Measurements from ENCODE around the gene DCBLD2.

DNA sequence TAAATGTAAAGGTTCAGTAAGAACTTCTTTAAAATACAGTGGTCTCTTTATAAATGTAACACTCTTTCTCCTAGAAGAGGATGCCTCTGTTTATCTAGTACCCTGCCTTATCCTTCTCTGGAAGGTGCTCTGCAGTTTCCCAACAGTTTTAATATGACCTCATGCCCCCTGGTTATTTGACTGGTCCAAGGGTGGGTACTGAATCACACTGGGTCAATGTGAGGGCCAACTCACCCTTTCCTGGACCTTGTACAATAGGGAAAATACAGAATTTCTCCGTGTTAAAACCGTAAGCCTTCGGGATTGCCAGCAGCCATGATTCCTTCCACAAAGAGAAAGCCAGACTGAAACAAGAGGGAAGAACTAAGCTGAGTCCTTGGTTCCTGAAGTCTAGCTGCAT lies 9.2 kb downstream of the DCBLD2 start:
- TF ChIP-seq, protein P1, sequence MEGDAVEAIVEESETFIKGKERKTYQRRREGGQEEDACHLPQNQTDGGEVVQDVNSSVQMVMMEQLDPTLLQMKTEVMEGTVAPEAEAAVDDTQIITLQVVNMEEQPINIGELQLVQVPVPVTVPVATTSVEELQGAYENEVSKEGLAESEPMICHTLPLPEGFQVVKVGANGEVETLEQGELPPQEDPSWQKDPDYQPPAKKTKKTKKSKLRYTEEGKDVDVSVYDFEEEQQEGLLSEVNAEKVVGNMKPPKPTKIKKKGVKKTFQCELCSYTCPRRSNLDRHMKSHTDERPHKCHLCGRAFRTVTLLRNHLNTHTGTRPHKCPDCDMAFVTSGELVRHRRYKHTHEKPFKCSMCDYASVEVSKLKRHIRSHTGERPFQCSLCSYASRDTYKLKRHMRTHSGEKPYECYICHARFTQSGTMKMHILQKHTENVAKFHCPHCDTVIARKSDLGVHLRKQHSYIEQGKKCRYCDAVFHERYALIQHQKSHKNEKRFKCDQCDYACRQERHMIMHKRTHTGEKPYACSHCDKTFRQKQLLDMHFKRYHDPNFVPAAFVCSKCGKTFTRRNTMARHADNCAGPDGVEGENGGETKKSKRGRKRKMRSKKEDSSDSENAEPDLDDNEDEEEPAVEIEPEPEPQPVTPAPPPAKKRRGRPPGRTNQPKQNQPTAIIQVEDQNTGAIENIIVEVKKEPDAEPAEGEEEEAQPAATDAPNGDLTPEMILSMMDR (IDR thresholded peaks at IDR 0.05): no peak
- TF ChIP-seq POLR2A (IDR thresholded peaks at IDR 0.05): no peak

Data from body of pancreas (tissue), 4 donors.